GM13976 (cell line): ENCODE results near the gene DYNLT2.

Experiments
- DNase-seq: peaks from one replicate; pipeline ENCODE4 v3.0.0; 2012; ENCODE audit warnings: low spot score
- CTCF ChIP-seq: IDR thresholded peaks from 2 replicates; pipeline ENCODE4 v1.5.1; 2012; ENCODE audit warnings: borderline replicate concordance, mild to moderate bottlenecking; ENCODE audit not compliant: insufficient read depth; ENCODE audit errors: extremely low read depth, missing control alignments, control extremely low read depth
- in situ Hi-C: fragments of 300-500 bp; cut with MboI; formaldehyde crosslinking; loops from one replicate; pipeline ENCODE4 v1.12.0; 2022; ENCODE audit warnings: low sequenced_read_pairs, mixed read lengths, inconsistent platforms; ENCODE audit not compliant: unreplicated experiment

The DYNLT2 gene

GRCh38 chr6:169783971-169784820 is 32.8 kb upstream of the DYNLT2 start:
- no peak for DNase-seq
- TF ChIP-seq CTCF = no peak
- in situ Hi-C loops = no loop called here

GRCh38 chr6:169783401-169783800 is 32.0 kb upstream of the DYNLT2 start:
- no peak for DNase-seq
- TF ChIP-seq CTCF = no peak
- in situ Hi-C loops = no loop called here

- in situ Hi-C loops = no loop called here
- no peak for TF ChIP-seq CTCF
Observed at GRCh38 chr6:169782966-169783365, 31.6 kb upstream of the DYNLT2 start.

GRCh38 chr6:169780571-169781091 is 29.3 kb upstream of the DYNLT2 start:
- in situ Hi-C loops = no loop called here
- TF ChIP-seq CTCF = no peak
- DNase-seq = no peak

More at GRCh38 chr6:169782966-169783365, 31.6 kb upstream of the DYNLT2 start:
- DNase-seq = no peak

- in situ Hi-C loops = no loop called here
- TF ChIP-seq CTCF = no peak
- no peak for DNase-seq
Observed at GRCh38 chr6:169779896-169780295, 28.5 kb upstream of the DYNLT2 start.

- TF ChIP-seq CTCF = no peak
- DNase-seq = no peak
- in situ Hi-C loops = no loop called here
Observed at GRCh38 chr6:169779092-169779815, 27.9 kb upstream of the DYNLT2 start.
